Mammary epithelial cell (primary cell): ENCODE results near the gene SFT2D1.

Experiments used
- EZH2 ChIP-seq: IDR thresholded peaks from 2 replicates; pipeline ENCODE4 v1.6.1; 2012; ENCODE audit warnings: low read length, inconsistent platforms, borderline replicate concordance
- TF ChIP-seq, protein P1 (sequence below), 2 donors: IDR thresholded peaks in 1 of 2; conservative IDR thresholded peaks in 1 of 2; 2 replicates each; pipeline ENCODE4 v1.5.1; 2011 to 2012; ENCODE audit warnings: inconsistent platforms in 2 of 2, low read length in 2 of 2, mild to moderate bottlenecking in 2 of 2, control low read depth in 1 of 2, low read depth in 1 of 2; ENCODE audit not compliant: insufficient read depth in 1 of 2; ENCODE audit errors: extremely low read depth in 1 of 2

DNA sequence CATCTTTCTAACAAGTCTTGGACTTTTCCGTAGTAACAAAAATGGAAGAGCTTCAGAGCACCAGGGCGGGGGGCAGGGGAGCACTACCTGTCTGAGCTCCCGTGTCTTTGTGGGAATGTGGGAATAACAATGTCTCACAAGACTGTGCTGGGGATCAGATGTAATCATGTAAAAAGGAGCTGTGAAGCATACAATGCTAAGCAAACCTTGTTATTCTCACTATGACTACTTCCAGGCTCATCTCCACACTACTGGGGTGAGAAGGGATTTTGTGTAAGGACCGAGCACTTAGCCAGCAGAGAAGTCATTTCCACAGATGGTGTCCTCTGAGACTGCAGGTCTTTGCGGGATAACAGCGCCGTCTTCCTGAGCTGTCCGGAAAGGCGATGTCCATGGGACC lies 61.2 kb downstream of the SFT2D1 start:
- TF ChIP-seq, protein P1, sequence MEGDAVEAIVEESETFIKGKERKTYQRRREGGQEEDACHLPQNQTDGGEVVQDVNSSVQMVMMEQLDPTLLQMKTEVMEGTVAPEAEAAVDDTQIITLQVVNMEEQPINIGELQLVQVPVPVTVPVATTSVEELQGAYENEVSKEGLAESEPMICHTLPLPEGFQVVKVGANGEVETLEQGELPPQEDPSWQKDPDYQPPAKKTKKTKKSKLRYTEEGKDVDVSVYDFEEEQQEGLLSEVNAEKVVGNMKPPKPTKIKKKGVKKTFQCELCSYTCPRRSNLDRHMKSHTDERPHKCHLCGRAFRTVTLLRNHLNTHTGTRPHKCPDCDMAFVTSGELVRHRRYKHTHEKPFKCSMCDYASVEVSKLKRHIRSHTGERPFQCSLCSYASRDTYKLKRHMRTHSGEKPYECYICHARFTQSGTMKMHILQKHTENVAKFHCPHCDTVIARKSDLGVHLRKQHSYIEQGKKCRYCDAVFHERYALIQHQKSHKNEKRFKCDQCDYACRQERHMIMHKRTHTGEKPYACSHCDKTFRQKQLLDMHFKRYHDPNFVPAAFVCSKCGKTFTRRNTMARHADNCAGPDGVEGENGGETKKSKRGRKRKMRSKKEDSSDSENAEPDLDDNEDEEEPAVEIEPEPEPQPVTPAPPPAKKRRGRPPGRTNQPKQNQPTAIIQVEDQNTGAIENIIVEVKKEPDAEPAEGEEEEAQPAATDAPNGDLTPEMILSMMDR (conservative IDR thresholded peaks at IDR 0.05 in 1 of 2, IDR thresholded peaks at IDR 0.05 in 1 of 2; ENCODE audit: extremely low read depth in 1 of 2, insufficient read depth in 1 of 2, low read depth in 1 of 2, low read length in 2 of 2), result no peak
- TF ChIP-seq EZH2, result no peak
